ENCODE results near the gene RABGAP1L.
A peak's percentile ranks its signal among the peaks of the same experiment; 100 is the strongest.

Gene RABGAP1L

GRCh38 chr1:174935961-174936727, 776.8 kb downstream of the RABGAP1L start:
- Histone ChIP-seq H3K4me3 (ENCODE audit: low read depth, low read length) (no peak overlapping the region), H3K27ac (ENCODE audit: extremely low read depth, low read depth, low read length) (no peak overlapping the region), H3K36me3 (ENCODE audit: control insufficient read depth in 2 of 2, insufficient read depth in 1 of 2, low read length in 2 of 2) (no peaks in the 10 kb centered on the region), H3K4me1 (ENCODE audit: control insufficient read depth, insufficient read depth, low read length) (no peaks in the 10 kb centered on the region), H3K9me3 (ENCODE audit: control insufficient read depth, insufficient read depth, low read depth, low read length) (no peaks in the 10 kb centered on the region)
- ChIA-PET CTCF (interaction anchor here (0.6 kb wide), 2 partner anchors 27 to 121 kb away, joined by 3 to 6 read pairs; no protein-coding TSS in a partner anchor), POLR2A (no interaction called here)
- TF ChIP-seq ZNF121 (tag by site-specific recombination; IDR thresholded peaks at IDR 0.05) (0 out of 2 replicates have a peak, but pooled peaks have one; percentile 24), ZSCAN4 (tag by site-specific recombination; IDR thresholded peaks at IDR 0.05) (no peak)

- ChIA-PET POLR2A (no interaction called here), CTCF (interaction anchor here (0.6 kb wide), 1 partner anchor 642 kb away, joined by 5 read pairs; no protein-coding TSS in a partner anchor)
- Histone ChIP-seq H3K36me3 (ENCODE audit: control insufficient read depth in 2 of 2, insufficient read depth in 1 of 2, low read length in 2 of 2) (no peaks in the 10 kb centered on the region), H3K9me3 (ENCODE audit: control insufficient read depth, insufficient read depth, low read depth, low read length) (no peaks in the 10 kb centered on the region), H3K4me3 (ENCODE audit: low read depth, low read length) (no peak overlapping the region), H3K27ac (ENCODE audit: extremely low read depth, low read depth, low read length) (no peak overlapping the region), H3K4me1 (ENCODE audit: control insufficient read depth, insufficient read depth, low read length) (no peaks in the 10 kb centered on the region)
- TF ChIP-seq ZNF548 (tag by site-specific recombination; IDR thresholded peaks at IDR 0.05) (no peak), PRDM6 (tag by site-specific recombination; IDR thresholded peaks at IDR 0.05) (peak; percentile 32; the same call in 1 of the 2 replicates), GFI1B (tag by site-specific recombination; IDR thresholded peaks at IDR 0.05) (no peak), ZNF585B (tag by site-specific recombination; IDR thresholded peaks at IDR 0.05) (no peak)
Observed at GRCh38 chr1:174938281-174939007, 779.1 kb downstream of the RABGAP1L start.

- Histone ChIP-seq H3K27ac (ENCODE audit: extremely low read depth, low read depth, low read length) (no peak overlapping the region), H3K9me3 (ENCODE audit: control insufficient read depth, insufficient read depth, low read depth, low read length) (no peaks in the 10 kb centered on the region), H3K36me3 (ENCODE audit: control insufficient read depth in 2 of 2, insufficient read depth in 1 of 2, low read length in 2 of 2) (no peaks in the 10 kb centered on the region), H3K4me1 (ENCODE audit: control insufficient read depth, insufficient read depth, low read length) (no peaks in the 10 kb centered on the region), H3K4me3 (ENCODE audit: low read depth, low read length) (no peak overlapping the region)
- TF ChIP-seq ZNF707 (tag by site-specific recombination; IDR thresholded peaks at IDR 0.05) = no peak
- peak; percentile 96 for TF ChIP-seq PRDM1 (tag by site-specific recombination; IDR thresholded peaks at IDR 0.05)
- CTCF ChIA-PET = interaction anchor here (0.7 kb wide), 1 partner anchor 1804 kb away, joined by 3 read pairs; no protein-coding TSS in a partner anchor
- POLR2A ChIA-PET = no interaction called here
Observed at GRCh38 chr1:174939775-174940545, 780.6 kb downstream of the RABGAP1L start.

GRCh38 chr1:174940646-174941175, 781.4 kb downstream of the RABGAP1L start:
- Histone ChIP-seq H3K27ac (ENCODE audit: extremely low read depth, low read depth, low read length) (no peak overlapping the region), H3K4me1 (ENCODE audit: control insufficient read depth, insufficient read depth, low read length) (no peaks in the 10 kb centered on the region), H3K4me3 (ENCODE audit: low read depth, low read length) (no peak overlapping the region), H3K36me3 (ENCODE audit: control insufficient read depth in 2 of 2, insufficient read depth in 1 of 2, low read length in 2 of 2) (no peaks in the 10 kb centered on the region), H3K9me3 (ENCODE audit: control insufficient read depth, insufficient read depth, low read depth, low read length) (no peaks in the 10 kb centered on the region)
- no peak for TF ChIP-seq ZNF341 (tag by site-specific recombination; IDR thresholded peaks at IDR 0.05; ENCODE audit: low read depth)
- TF ChIP-seq ZBTB11 (tag by site-specific recombination; conservative IDR thresholded peaks at IDR 0.05; ENCODE audit: low read depth) = no peak
- no peak for TF ChIP-seq ZNF560 (tag by site-specific recombination; IDR thresholded peaks at IDR 0.05; ENCODE audit: borderline replicate concordance)
- TF ChIP-seq ELK4 (IDR thresholded peaks at IDR 0.05; ENCODE audit: borderline replicate concordance, low read depth, low read length) = no peak
- no peak for TF ChIP-seq ZNF514 (tag by site-specific recombination; IDR thresholded peaks at IDR 0.05)
- no peak for TF ChIP-seq ZNF362 (tag by site-specific recombination; IDR thresholded peaks at IDR 0.05)
- no peak for TF ChIP-seq ZNF169 (tag by site-specific recombination; IDR thresholded peaks at IDR 0.05)
- ChIA-PET CTCF (interaction anchor here (0.6 kb wide), 1 partner anchor 25 kb away, joined by 3 read pairs; no protein-coding TSS in a partner anchor), POLR2A (no interaction called here)

Data from HEK293 (cell line).